Neural cell (in vitro differentiated cells): ENCODE data around the gene C10orf90. TPM values are rescaled to one million over a fixed set of nuclear protein-coding genes. Genes with fewer than 3 reads are reported as not detected.

Source experiments
- H2AFZ ChIP-seq: fragments of 200-600, 300-800 bp; sonication (generic), shearing (Covaris generic); 2 replicates; pipeline ENCODE4 v1.6.0; 2014; ENCODE audit warnings: low read depth, mild to moderate bottlenecking, antibody characterized with exemption, low read length, moderate library complexity
- H3F3A ChIP-seq: fragments of 200-600 bp; shearing (Covaris generic); 2 replicates; pipeline ENCODE4 v1.6.1; 2016; ENCODE audit warnings: mild to moderate bottlenecking, moderate library complexity, mixed read lengths, antibody characterized with exemption, low read length; ENCODE audit not compliant: insufficient read depth, poor library complexity, severe bottlenecking
- H3K27ac ChIP-seq: fragments of 200-600, 300-800 bp; sonication (generic), shearing (Covaris generic); 2 replicates; pipeline ENCODE4 v1.5.1; 2014; ENCODE audit warnings: mild to moderate bottlenecking, low read length, moderate library complexity
- H3K27me3 ChIP-seq: fragments of 300-800, 200-600 bp; sonication (generic), shearing (Covaris generic); 2 replicates; pipeline ENCODE4 v1.6.0; 2014; ENCODE audit warnings: mild to moderate bottlenecking, low read depth, low read length, moderate library complexity; ENCODE audit not compliant: insufficient read depth
- H3K36me3 ChIP-seq: fragments of 300-800, 200-600 bp; sonication (generic), shearing (Covaris generic); 2 replicates; pipeline ENCODE4 v1.5.1; 2014; ENCODE audit warnings: mild to moderate bottlenecking, antibody characterized with exemption, low read length, moderate library complexity; ENCODE audit not compliant: insufficient read depth
- H3K4me2 ChIP-seq: fragments of 300-800, 200-600 bp; sonication (generic), shearing (Covaris generic); 2 replicates; pipeline ENCODE4 v1.6.0; 2014; ENCODE audit warnings: mild to moderate bottlenecking, low read length
- H3K4me3 ChIP-seq: fragments of 300-800, 200-600 bp; sonication (generic), shearing (Covaris generic); 2 replicates; pipeline ENCODE4 v1.5.1; 2014; ENCODE audit warnings: mild to moderate bottlenecking, low read length, moderate library complexity
- H3K79me2 ChIP-seq: fragments of 200-600 bp; shearing (Covaris generic); replicated peaks from 2 replicates; pipeline ENCODE4 v1.6.0; 2014; ENCODE audit warnings: mild to moderate bottlenecking, low read length, moderate library complexity; ENCODE audit not compliant: insufficient read depth
- H3K9ac ChIP-seq: fragments of 300-800, 200-600 bp; sonication (generic), shearing (Covaris generic); 2 replicates; pipeline ENCODE4 v1.6.1; 2016; ENCODE audit warnings: mild to moderate bottlenecking, low read length, mixed read lengths
- H3K9me2 ChIP-seq: fragments of 200-600 bp; shearing (Covaris generic); 2 replicates; pipeline ENCODE4 v1.6.1; 2016; ENCODE audit warnings: mild to moderate bottlenecking, low read length, mixed read lengths; ENCODE audit not compliant: insufficient read depth
- H3K9me3 ChIP-seq: fragments of 200-600, 300-800 bp; sonication (generic), shearing (Covaris generic); 2 replicates; pipeline ENCODE4 v1.6.1; 2016; ENCODE audit warnings: mild to moderate bottlenecking, mixed run types, low read length, moderate library complexity, mixed read lengths
- H4K20me1 ChIP-seq: fragments of 200-600 bp; shearing (Covaris generic); 2 replicates; pipeline ENCODE4 v1.6.1; 2016; ENCODE audit warnings: mild to moderate bottlenecking, mixed run types; ENCODE audit not compliant: insufficient read depth
- CTCF ChIP-seq: fragments of 450-650 bp; IDR thresholded peaks from 2 replicates; pipeline ENCODE4 v1.5.1; 2014; ENCODE audit warnings: antibody characterized with exemption, mild to moderate bottlenecking, moderate library complexity; ENCODE audit not compliant: poor library complexity, severe bottlenecking
- EP300 ChIP-seq: fragments of 450-650 bp; conservative IDR thresholded peaks from 2 replicates; pipeline ENCODE4 v1.6.1; 2014; ENCODE audit warnings: antibody characterized with exemption, mild to moderate bottlenecking, moderate library complexity; ENCODE audit not compliant: poor library complexity, severe bottlenecking
- EZH2 ChIP-seq: fragments of 200-600, 300-800 bp; shearing (Covaris generic), sonication (generic); IDR thresholded peaks from 2 replicates; pipeline ENCODE4 v1.6.1; 2014; ENCODE audit warnings: antibody characterized with exemption, low read length, borderline replicate concordance, mild to moderate bottlenecking; ENCODE audit not compliant: insufficient read depth, poor library complexity, severe bottlenecking
- MXI1 ChIP-seq: fragments of 450-650 bp; conservative IDR thresholded peaks from 2 replicates; pipeline ENCODE4 v1.6.1; 2014; ENCODE audit warnings: antibody characterized with exemption, mild to moderate bottlenecking; ENCODE audit not compliant: poor library complexity, severe bottlenecking
- POLR2AphosphoS5 ChIP-seq: IDR thresholded peaks from 2 replicates; pipeline ENCODE4 v1.6.1; 2012
- RAD21 ChIP-seq: fragments of 450-650 bp; conservative IDR thresholded peaks from 2 replicates; pipeline ENCODE4 v1.6.1; 2014; ENCODE audit warnings: antibody characterized with exemption, mild to moderate bottlenecking, moderate library complexity
- REST ChIP-seq: IDR thresholded peaks from 2 replicates; pipeline ENCODE4 v1.6.1; 2012; ENCODE audit warnings: borderline replicate concordance
- SMC3 ChIP-seq: fragments of 450-650 bp; conservative IDR thresholded peaks from 2 replicates; pipeline ENCODE4 v1.6.1; 2014; ENCODE audit warnings: antibody characterized with exemption, mild to moderate bottlenecking, moderate library complexity; ENCODE audit not compliant: poor library complexity
- TAF1 ChIP-seq: IDR thresholded peaks from 2 replicates; pipeline ENCODE4 v1.6.1; 2012; ENCODE audit warnings: low read depth
- polyA plus RNA-seq: library from polyadenylated mRNA; depleted of rRNA; stranded (reverse); fragments of >200 nt; gene quantifications from 2 replicates; pipeline ENCODE4 v1.2.3, GENCODE V29; 2014

Gene C10orf90
- polyA plus RNA-seq, 1 donor from 2014 or later, result not detected

GRCh38 chr10:126455036-126455765, 215.3 kb downstream of the C10orf90 start:
- H2AFZ ChIP-seq, result no peak overlapping the region
- H3K79me2 ChIP-seq, result no peaks in the 10 kb centered on the region
- no peaks in the 10 kb centered on the region for H4K20me1 ChIP-seq
- TF ChIP-seq MXI1 (no peak), EP300 (no peak), POLR2AphosphoS5 (no peak), RAD21 (no peak), EZH2 (no peak), SMC3 (no peak), REST (no peak), CTCF (no peak), TAF1 (no peak)
- no peak overlapping the region for H3K27ac ChIP-seq
- H3K9me3 ChIP-seq, result peaks cover 5% of the 10 kb centered on the region
- no peak overlapping the region for H3K4me2 ChIP-seq
- H3K4me3 ChIP-seq, result no peak overlapping the region
- no peaks in the 10 kb centered on the region for H3K9me2 ChIP-seq
- no peak overlapping the region for H3K9ac ChIP-seq
- no peaks in the 10 kb centered on the region for H3F3A ChIP-seq
- no peaks in the 10 kb centered on the region for H3K27me3 ChIP-seq
- no peaks in the 10 kb centered on the region for H3K36me3 ChIP-seq

GRCh38 chr10:126454045-126454751, 216.3 kb downstream of the C10orf90 start:
- no peaks in the 10 kb centered on the region for H3F3A ChIP-seq
- H3K9me2 ChIP-seq, result no peaks in the 10 kb centered on the region
- TF ChIP-seq EZH2 (no peak), EP300 (no peak)
- no peak overlapping the region for H2AFZ ChIP-seq
- no peak overlapping the region for H3K27ac ChIP-seq
- no peaks in the 10 kb centered on the region for H3K79me2 ChIP-seq
- no peak overlapping the region for H3K4me2 ChIP-seq
- H3K9me3 ChIP-seq, result peaks cover 5% of the 10 kb centered on the region
- no peaks in the 10 kb centered on the region for H3K27me3 ChIP-seq
- no peaks in the 10 kb centered on the region for H4K20me1 ChIP-seq
- H3K36me3 ChIP-seq, result no peaks in the 10 kb centered on the region
- no peak overlapping the region for H3K9ac ChIP-seq
- no peak overlapping the region for H3K4me3 ChIP-seq
